CD4-positive, alpha-beta T cell (primary cell): Measurements from ENCODE around the gene GPS2. TPM values are rescaled to one million over a fixed set of nuclear protein-coding genes. Genes with fewer than 3 reads are reported as not detected.

ENCODE experiments used
- ATAC-seq: fragments of 200-7000 bp; cut with Tn5 transposase; one replicate; pipeline ENCODE4 v1.10.0; 2022; ENCODE audit warnings: mild to moderate bottlenecking; ENCODE audit not compliant: poor library complexity
- CTCF ChIA-PET: fragments of 350-600 bp; sonication (Branson Sonifier 250); formaldehyde crosslinking; loops from one replicate; lab custom pipeline; 2021; ENCODE audit warnings: antibody characterized with exemption, inconsistent platforms; lab: Charles Lee
- POLR2A ChIA-PET: fragments of 350-600 bp; sonication (Branson Sonifier 250); formaldehyde crosslinking; loops from one replicate; lab custom pipeline; 2021; ENCODE audit warnings: antibody characterized with exemption, inconsistent platforms; lab: Charles Lee
- DNase-seq, 14 experiments: peaks; one replicate each; pipeline ENCODE4 v3.0.0-alpha.2; 2013 to 2020; ENCODE audit warnings: mixed read lengths in 2 of 14
- H3K27ac ChIP-seq, 2 donors: one replicate each; pipeline versions ENCODE4 v1.5.1 to v1.7.0; 2013; ENCODE audit warnings: low read length in 2 of 2, low read depth in 1 of 2, mild to moderate bottlenecking in 1 of 2
- H3K27me3 ChIP-seq, 2 experiments: 1 replicate in 1 of 2; 2 replicates in 1 of 2; pipeline versions ENCODE4 v1.6.1 to v1.7.0; 2013; ENCODE audit warnings: low read length in 2 of 2, control low read depth in 1 of 2, mild to moderate bottlenecking in 1 of 2, moderate library complexity in 1 of 2; ENCODE audit not compliant: insufficient read depth in 2 of 2, control insufficient read depth in 1 of 2
- H3K36me3 ChIP-seq: one replicate; pipeline ENCODE4 v1.6.1; 2013; ENCODE audit warnings: low read length, control low read depth; ENCODE audit not compliant: insufficient read depth
- H3K4me1 ChIP-seq: one replicate; pipeline ENCODE4 v1.6.1; 2013; ENCODE audit warnings: low read length, control low read depth; ENCODE audit not compliant: insufficient read depth
- H3K4me3 ChIP-seq: one replicate; pipeline ENCODE4 v1.5.1; 2013; ENCODE audit warnings: mild to moderate bottlenecking, low read length, moderate library complexity
- H3K9me3 ChIP-seq, 2 experiments: 1 replicate in 1 of 2; 2 replicates in 1 of 2; pipeline versions ENCODE4 v1.6.1 to v1.7.0; 2013; ENCODE audit warnings: low read length in 2 of 2, mild to moderate bottlenecking in 2 of 2, control low read depth in 1 of 2, moderate library complexity in 1 of 2; ENCODE audit not compliant: control insufficient read depth in 1 of 2, insufficient read depth in 1 of 2
- H3K27ac Mint-ChIP-seq: one replicate; pipeline ENCODE4 v1.8.0; 2020; ENCODE audit warnings: mixed read lengths
- H3K27me3 Mint-ChIP-seq: one replicate; pipeline ENCODE4 v1.8.0; 2021; ENCODE audit warnings: mixed read lengths
- H3K36me3 Mint-ChIP-seq: one replicate; pipeline ENCODE4 v1.8.0; 2021; ENCODE audit warnings: low read depth, mixed read lengths
- H3K4me1 Mint-ChIP-seq: one replicate; pipeline ENCODE4 v1.8.0; 2021; ENCODE audit warnings: low read depth, mixed read lengths
- H3K4me3 Mint-ChIP-seq: one replicate; pipeline ENCODE4 v1.8.0; 2020; ENCODE audit warnings: mild to moderate bottlenecking, mixed read lengths
- H3K9me3 Mint-ChIP-seq: one replicate; pipeline ENCODE4 v1.8.0; 2020; ENCODE audit warnings: mixed read lengths
- CTCF ChIP-seq: fragments of 200-600 bp; IDR thresholded peaks from one replicate; pipeline ENCODE4 v1.8.0; 2022; ENCODE audit warnings: antibody characterized with exemption, mild to moderate bottlenecking
- intact Hi-C, 2 experiments: fragments of 100-400 bp; cut with DNase I in 1 of 2; cut with micrococcal nuclease in 1 of 2; formaldehyde crosslinking; loops; one replicate each; pipeline versions ENCODE4 v1.15.1 to v1.9.0; 2023 to 2025; cut with DNase I, micrococcal nuclease
- total RNA-seq, 174 experiments: library from RNA in 2 of 174; stranded (reverse) in 2 of 174; gene quantifications; one replicate each; pipeline ENCODE4 v1.2.3 and lab custom pipeline; 2021 to 2026

GPS2 gene
- total RNA-seq, 2 experiments from 2014 or later: 122 to 140 TPM

GRCh38 chr17:7348478-7349242 is 33.5 kb upstream of the GPS2 start:
- Histone ChIP-seq H3K27me3 (no peaks in the 10 kb centered on the region), H3K4me1 (peaks cover 52% of the 10 kb centered on the region), H3K36me3 (peaks cover 67% of the 10 kb centered on the region), H3K4me3 (no peak overlapping the region), H3K27ac (no peak overlapping the region), H3K9me3 (no peaks in the 10 kb centered on the region)
- Mint-ChIP-seq H3K4me1 (peaks cover 38% of the 10 kb centered on the region), H3K27ac (peak overlapping the region; percentile 69), H3K4me3 (peak overlapping the region; percentile 15), H3K9me3 (no peaks in the 10 kb centered on the region), H3K36me3 (peaks cover 69% of the 10 kb centered on the region), H3K27me3 (no peaks in the 10 kb centered on the region)
- ATAC-seq (no peak), DNase-seq (peak in 1 of 14 experiments; percentile 26)
- no peak for TF ChIP-seq CTCF
- ChIA-PET POLR2A (interaction anchor here (1.3 to 5.6 kb wide), 6 partner anchors 12 to 86 kb away, joined by 4 to 96 read pairs (median 6); partner anchors contain the start of genes ACAP1, GPS2, NEURL4 and TMEM102), CTCF (interaction anchor here (1.0 to 1.8 kb wide), 3 partner anchors 7 to 88 kb away, joined by 3 to 4 read pairs (median 4); no protein-coding TSS in a partner anchor)
- intact Hi-C loops: no loop called here

GRCh38 chr17:7347630-7348477 is 32.7 kb upstream of the GPS2 start:
- H3K27me3 ChIP-seq: no peaks in the 10 kb centered on the region
- ChIA-PET POLR2A (interaction anchor here (1.1 to 5.6 kb wide), 4 partner anchors 11 to 34 kb away, joined by 3 to 96 read pairs (median 6); partner anchors contain the start of genes ACAP1, GPS2 and NEURL4), CTCF (interaction anchor here (1.0 kb wide), 1 partner anchor 8 kb away, joined by 3 read pairs; no protein-coding TSS in a partner anchor)
- peaks cover 75% of the 10 kb centered on the region for H3K36me3 ChIP-seq
- no peak overlapping the region for H3K4me3 ChIP-seq
- Mint-ChIP-seq H3K4me3 (no peak overlapping the region), H3K9me3 (no peaks in the 10 kb centered on the region), H3K4me1 (peaks cover 35% of the 10 kb centered on the region), H3K36me3 (peaks cover 77% of the 10 kb centered on the region), H3K27me3 (no peaks in the 10 kb centered on the region), H3K27ac (peak overlapping the region; percentile 49)
- H3K27ac ChIP-seq: no peak overlapping the region
- ATAC-seq (no peak), DNase-seq (no peak)
- TF ChIP-seq CTCF: no peak
- peaks cover 49% of the 10 kb centered on the region for H3K4me1 ChIP-seq
- intact Hi-C loops: loop anchor here in 1 of 2 experiments (2.0 kb wide), 1 partner anchor 23 kb away; no protein-coding TSS in a partner anchor
- no peaks in the 10 kb centered on the region for H3K9me3 ChIP-seq
